ENCODE results near the gene HLA-DMA.

DNA sequence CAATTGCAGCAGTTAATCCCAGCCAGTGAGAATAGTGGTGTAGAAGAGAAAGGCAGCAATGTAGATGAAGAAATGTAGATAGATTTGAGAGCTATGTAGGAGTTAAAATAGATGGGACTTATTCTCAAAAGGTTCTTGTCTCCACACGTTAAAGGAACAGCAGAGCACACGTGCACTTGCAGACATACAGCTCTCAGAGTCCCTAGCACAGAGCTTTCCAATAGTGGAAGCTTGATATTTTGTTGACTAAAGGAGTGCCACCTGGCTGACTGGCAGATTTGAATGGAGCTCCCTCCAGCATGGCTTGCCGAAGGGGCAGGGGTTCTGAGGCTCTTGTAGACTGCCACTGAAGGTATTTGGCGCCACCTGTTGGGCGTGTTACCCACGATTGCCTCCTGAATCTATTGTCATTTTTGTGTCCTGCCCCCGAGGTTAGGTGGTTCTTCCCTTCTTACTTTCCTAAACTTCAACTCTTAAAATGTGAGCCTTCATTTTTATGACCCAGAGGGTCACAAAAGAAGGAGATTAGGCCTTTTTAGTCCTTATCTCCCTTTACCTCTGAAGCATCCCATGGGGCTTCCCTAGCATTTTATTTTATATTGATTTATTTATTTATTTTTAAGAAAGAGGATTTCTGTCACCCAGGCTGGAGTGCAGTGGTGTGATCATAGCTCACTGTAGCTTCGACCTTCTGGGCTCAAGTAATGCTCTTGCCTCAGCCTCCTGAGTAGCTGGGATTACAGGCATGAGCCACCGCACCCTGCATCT is 31.9 kb upstream of the HLA-DMA start:
- TF ChIP-seq, protein P1, sequence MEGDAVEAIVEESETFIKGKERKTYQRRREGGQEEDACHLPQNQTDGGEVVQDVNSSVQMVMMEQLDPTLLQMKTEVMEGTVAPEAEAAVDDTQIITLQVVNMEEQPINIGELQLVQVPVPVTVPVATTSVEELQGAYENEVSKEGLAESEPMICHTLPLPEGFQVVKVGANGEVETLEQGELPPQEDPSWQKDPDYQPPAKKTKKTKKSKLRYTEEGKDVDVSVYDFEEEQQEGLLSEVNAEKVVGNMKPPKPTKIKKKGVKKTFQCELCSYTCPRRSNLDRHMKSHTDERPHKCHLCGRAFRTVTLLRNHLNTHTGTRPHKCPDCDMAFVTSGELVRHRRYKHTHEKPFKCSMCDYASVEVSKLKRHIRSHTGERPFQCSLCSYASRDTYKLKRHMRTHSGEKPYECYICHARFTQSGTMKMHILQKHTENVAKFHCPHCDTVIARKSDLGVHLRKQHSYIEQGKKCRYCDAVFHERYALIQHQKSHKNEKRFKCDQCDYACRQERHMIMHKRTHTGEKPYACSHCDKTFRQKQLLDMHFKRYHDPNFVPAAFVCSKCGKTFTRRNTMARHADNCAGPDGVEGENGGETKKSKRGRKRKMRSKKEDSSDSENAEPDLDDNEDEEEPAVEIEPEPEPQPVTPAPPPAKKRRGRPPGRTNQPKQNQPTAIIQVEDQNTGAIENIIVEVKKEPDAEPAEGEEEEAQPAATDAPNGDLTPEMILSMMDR (IDR thresholded peaks at IDR 0.05; ENCODE audit: low read depth, low read length) = peak; percentile 80
- TF ChIP-seq EZH2phosphoT487 (IDR thresholded peaks at IDR 0.05; ENCODE audit: low read depth) = no peak
